GM12878 (cell line): ENCODE data around the gene VAC14.

ENCODE experiments used
- EED ChIP-seq: sonication (generic); IDR thresholded peaks from 2 replicates; pipeline ENCODE4 v1.6.1; 2016; ENCODE audit warnings: antibody characterized with exemption, low read depth
- ESRRA ChIP-seq: IDR thresholded peaks from 2 replicates; pipeline ENCODE4 v1.6.1; 2012; ENCODE audit warnings: mild to moderate bottlenecking, low read length, improper control_type of control experiment
- HDAC2 ChIP-seq: fragments of 200-600 bp; sonication (generic); IDR thresholded peaks from 2 replicates; pipeline ENCODE4 v1.6.1; 2017
- MXI1 ChIP-seq: fragments of 150-350 bp; IDR thresholded peaks from 2 replicates; pipeline ENCODE4 v1.6.1; 2011; ENCODE audit warnings: low read depth, mild to moderate bottlenecking, inconsistent platforms, low read length, improper control_type of control experiment
- STAT3 ChIP-seq: IDR thresholded peaks from 2 replicates; pipeline ENCODE4 v1.6.1; 2011; ENCODE audit warnings: low read depth, low read length, improper control_type of control experiment
- TF ChIP-seq, protein P1 (sequence below), 3 experiments: IDR thresholded peaks in 2 of 3; conservative IDR thresholded peaks in 1 of 3; 2 replicates each; pipeline ENCODE4 v1.5.1; 2011; ENCODE audit warnings: low read depth in 3 of 3, low read length in 3 of 3, mild to moderate bottlenecking in 3 of 3, control low read depth in 2 of 3, moderate library complexity in 2 of 3, inconsistent platforms in 1 of 3, mixed read lengths in 1 of 3; ENCODE audit not compliant: control insufficient read depth in 2 of 3, insufficient read depth in 1 of 3; ENCODE audit errors: extremely low read depth in 1 of 3
- TF ChIP-seq, protein P2 (sequence below): fragments of 450-650 bp; formaldehyde crosslinking; IDR thresholded peaks from 2 replicates; pipeline ENCODE4 v1.5.0; 2022; ENCODE audit warnings: mild to moderate bottlenecking, missing genetic modification characterization

DNA sequence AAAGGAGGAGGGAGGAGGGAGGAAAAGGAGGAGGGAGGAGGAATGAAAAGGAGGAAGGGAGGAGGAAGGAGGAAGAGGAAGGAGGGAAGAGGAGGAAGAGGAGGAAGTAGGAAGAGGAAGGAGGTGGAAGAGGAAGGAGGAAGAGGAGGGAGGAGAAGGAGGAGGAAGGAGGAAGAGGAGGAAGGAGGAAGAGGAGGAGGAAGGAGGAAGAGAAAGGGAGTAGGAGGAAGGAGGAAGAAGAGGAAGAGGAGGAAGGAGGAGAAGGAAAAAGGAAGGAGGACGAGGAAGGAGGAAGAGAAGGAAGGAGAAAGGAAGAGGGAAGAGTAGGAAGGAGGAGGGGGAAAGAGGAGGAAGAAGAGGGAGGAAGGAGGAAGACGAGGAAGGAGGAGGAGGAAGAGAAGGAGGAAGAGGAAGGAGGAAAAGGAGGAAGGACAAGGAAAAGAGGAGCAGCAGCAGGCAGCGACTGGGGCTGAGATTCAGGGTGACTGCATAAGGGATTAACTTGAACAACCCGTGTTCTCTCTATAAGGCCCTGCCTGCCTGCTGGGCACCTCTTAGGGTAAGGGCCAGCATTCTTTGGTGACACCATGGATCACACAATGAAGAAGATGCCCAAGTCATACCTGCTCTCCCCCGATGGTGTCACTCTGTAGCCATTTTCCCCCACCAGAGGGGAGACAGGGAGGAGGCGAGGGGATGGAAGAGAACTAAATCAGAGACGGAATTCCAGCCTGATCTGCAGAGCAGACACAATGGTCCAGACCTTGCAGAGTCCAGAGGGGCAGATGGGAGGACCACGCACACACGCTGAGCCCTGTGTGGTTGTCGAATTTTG, 156.0 kb downstream of the VAC14 start:
- TF ChIP-seq, protein P1, sequence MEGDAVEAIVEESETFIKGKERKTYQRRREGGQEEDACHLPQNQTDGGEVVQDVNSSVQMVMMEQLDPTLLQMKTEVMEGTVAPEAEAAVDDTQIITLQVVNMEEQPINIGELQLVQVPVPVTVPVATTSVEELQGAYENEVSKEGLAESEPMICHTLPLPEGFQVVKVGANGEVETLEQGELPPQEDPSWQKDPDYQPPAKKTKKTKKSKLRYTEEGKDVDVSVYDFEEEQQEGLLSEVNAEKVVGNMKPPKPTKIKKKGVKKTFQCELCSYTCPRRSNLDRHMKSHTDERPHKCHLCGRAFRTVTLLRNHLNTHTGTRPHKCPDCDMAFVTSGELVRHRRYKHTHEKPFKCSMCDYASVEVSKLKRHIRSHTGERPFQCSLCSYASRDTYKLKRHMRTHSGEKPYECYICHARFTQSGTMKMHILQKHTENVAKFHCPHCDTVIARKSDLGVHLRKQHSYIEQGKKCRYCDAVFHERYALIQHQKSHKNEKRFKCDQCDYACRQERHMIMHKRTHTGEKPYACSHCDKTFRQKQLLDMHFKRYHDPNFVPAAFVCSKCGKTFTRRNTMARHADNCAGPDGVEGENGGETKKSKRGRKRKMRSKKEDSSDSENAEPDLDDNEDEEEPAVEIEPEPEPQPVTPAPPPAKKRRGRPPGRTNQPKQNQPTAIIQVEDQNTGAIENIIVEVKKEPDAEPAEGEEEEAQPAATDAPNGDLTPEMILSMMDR (IDR thresholded peaks at IDR 0.05 in 2 of 3, conservative IDR thresholded peaks at IDR 0.05 in 1 of 3; ENCODE audit: control insufficient read depth in 2 of 3, extremely low read depth in 1 of 3, insufficient read depth in 1 of 3, low read depth in 3 of 3, low read length in 3 of 3) = 0 out of 6 replicates have a peak, but pooled peaks of 1 of the 3 experiments have one; percentile 2
- no peak for TF ChIP-seq STAT3
- no peak for TF ChIP-seq EED
- TF ChIP-seq MXI1 = no peak
- TF ChIP-seq HDAC2 = no peak
- TF ChIP-seq ESRRA = no peak
- TF ChIP-seq, protein P2, sequence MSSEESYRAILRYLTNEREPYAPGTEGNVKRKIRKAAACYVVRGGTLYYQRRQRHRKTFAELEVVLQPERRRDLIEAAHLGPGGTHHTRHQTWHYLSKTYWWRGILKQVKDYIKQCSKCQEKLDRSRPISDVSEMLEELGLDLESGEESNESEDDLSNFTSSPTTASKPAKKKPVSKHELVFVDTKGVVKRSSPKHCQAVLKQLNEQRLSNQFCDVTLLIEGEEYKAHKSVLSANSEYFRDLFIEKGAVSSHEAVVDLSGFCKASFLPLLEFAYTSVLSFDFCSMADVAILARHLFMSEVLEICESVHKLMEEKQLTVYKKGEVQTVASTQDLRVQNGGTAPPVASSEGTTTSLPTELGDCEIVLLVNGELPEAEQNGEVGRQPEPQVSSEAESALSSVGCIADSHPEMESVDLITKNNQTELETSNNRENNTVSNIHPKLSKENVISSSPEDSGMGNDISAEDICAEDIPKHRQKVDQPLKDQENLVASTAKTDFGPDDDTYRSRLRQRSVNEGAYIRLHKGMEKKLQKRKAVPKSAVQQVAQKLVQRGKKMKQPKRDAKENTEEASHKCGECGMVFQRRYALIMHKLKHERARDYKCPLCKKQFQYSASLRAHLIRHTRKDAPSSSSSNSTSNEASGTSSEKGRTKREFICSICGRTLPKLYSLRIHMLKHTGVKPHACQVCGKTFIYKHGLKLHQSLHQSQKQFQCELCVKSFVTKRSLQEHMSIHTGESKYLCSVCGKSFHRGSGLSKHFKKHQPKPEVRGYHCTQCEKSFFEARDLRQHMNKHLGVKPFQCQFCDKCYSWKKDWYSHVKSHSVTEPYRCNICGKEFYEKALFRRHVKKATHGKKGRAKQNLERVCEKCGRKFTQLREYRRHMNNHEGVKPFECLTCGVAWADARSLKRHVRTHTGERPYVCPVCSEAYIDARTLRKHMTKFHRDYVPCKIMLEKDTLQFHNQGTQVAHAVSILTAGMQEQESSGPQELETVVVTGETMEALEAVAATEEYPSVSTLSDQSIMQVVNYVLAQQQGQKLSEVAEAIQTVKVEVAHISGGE (CRISPR knock-in tag) = no peak
